Tibial artery (tissue), 4 donors: ENCODE data around the gene SF3B6.
A peak's percentile ranks its signal among the peaks of the same experiment; 100 is the strongest.

Experiments
- DNase-seq, 2 donors: peaks; one replicate each; pipeline ENCODE4 v3.0.0-alpha.2; 2019
- H3K27ac ChIP-seq, 2 donors: fragments of 200-600 bp; sonication (generic) in 1 of 2; 1 replicate in 1 of 2; 2 replicates in 1 of 2; pipeline ENCODE4 v1.5.1; 2018 to 2019; ENCODE audit warnings: mild to moderate bottlenecking in 1 of 2
- H3K27me3 ChIP-seq, 2 donors: fragments of 200-600 bp; sonication (generic) in 1 of 2; one replicate each; pipeline versions ENCODE4 v1.5.1 to v1.6.0; 2016 to 2019
- H3K36me3 ChIP-seq, 3 donors: fragments of 200-600 bp; sonication (generic) in 2 of 3; one replicate each; pipeline ENCODE4 v1.5.1; 2016 to 2019; ENCODE audit warnings: mild to moderate bottlenecking in 2 of 3
- H3K4me1 ChIP-seq, 4 donors: fragments of 200-600 bp; sonication (generic) in 2 of 4; 1 replicate in 3 of 4; 2 replicates in 1 of 4; pipeline ENCODE4 v1.5.1; 2016 to 2019
- H3K4me3 ChIP-seq, 2 donors: fragments of 200-600 bp; sonication (generic) in 1 of 2; 1 replicate in 1 of 2; 2 replicates in 1 of 2; pipeline ENCODE4 v1.5.1; 2018 to 2019; ENCODE audit warnings: mild to moderate bottlenecking in 2 of 2
- H3K9me3 ChIP-seq, 3 donors: fragments of 200-600 bp; sonication (generic) in 1 of 3; one replicate each; pipeline ENCODE4 v1.5.1; 2016 to 2019
- CTCF ChIP-seq, 2 experiments: fragments of 200-600 bp in 1 of 2; fragments of 450-650 bp in 1 of 2; IDR thresholded peaks; one replicate each; pipeline ENCODE4 v1.5.1; 2017 to 2019; ENCODE audit warnings: antibody characterized with exemption in 2 of 2, mild to moderate bottlenecking in 1 of 2, moderate library complexity in 1 of 2
- intact Hi-C: fragments of 100-400 bp; cut with DNase I; formaldehyde crosslinking; loops from one replicate; pipeline ENCODE4 v1.15.0; 2023; ENCODE audit warnings: low total_unique reads

Gene SF3B6

GRCh38 chr2:24055750-24056149 is 20.4 kb downstream of the SF3B6 start:
- no peak for DNase-seq
- Histone ChIP-seq H3K4me3 (no peak overlapping the region), H3K27ac (no peak overlapping the region), H3K9me3 (no peaks in the 10 kb centered on the region), H3K27me3 (no peaks in the 10 kb centered on the region), H3K36me3 (no peaks in the 10 kb centered on the region), H3K4me1 (peaks cover 0 to under 1% (median 0%) of the 10 kb centered on the region in 4 donors)
- intact Hi-C loops: no loop called here
- no peak for TF ChIP-seq CTCF (IDR thresholded peaks at IDR 0.05)

- no peak for TF ChIP-seq CTCF (IDR thresholded peaks at IDR 0.05)
- Histone ChIP-seq H3K4me1 (peaks cover 0 to 11% (median 3%) of the 10 kb centered on the region in 4 donors), H3K27ac (no peak overlapping the region), H3K27me3 (no peaks in the 10 kb centered on the region), H3K36me3 (no peaks in the 10 kb centered on the region), H3K4me3 (no peak overlapping the region), H3K9me3 (no peaks in the 10 kb centered on the region)
- DNase-seq: no peak
- intact Hi-C loops: no loop called here
Measured at GRCh38 chr2:24054366-24055010, 21.6 kb downstream of the SF3B6 start.

GRCh38 chr2:24052951-24053350 is 23.2 kb downstream of the SF3B6 start:
- TF ChIP-seq CTCF (IDR thresholded peaks at IDR 0.05): no peak
- Histone ChIP-seq H3K27ac (no peak overlapping the region), H3K36me3 (no peaks in the 10 kb centered on the region), H3K4me3 (no peak overlapping the region), H3K4me1 (peaks cover 0 to 22% (median 12%) of the 10 kb centered on the region in 4 donors), H3K9me3 (no peaks in the 10 kb centered on the region), H3K27me3 (no peaks in the 10 kb centered on the region)
- intact Hi-C loops: no loop called here
- DNase-seq: no peak

GRCh38 chr2:24051833-24052232 is 24.3 kb downstream of the SF3B6 start:
- no peak overlapping the region for H3K27ac ChIP-seq
- no peaks in the 10 kb centered on the region for H3K27me3 ChIP-seq
- intact Hi-C loops: no loop called here
- peaks cover 0 to 29% (median 15%) of the 10 kb centered on the region in 4 donors for H3K4me1 ChIP-seq
- no peak for DNase-seq
- no peaks in the 10 kb centered on the region for H3K9me3 ChIP-seq
- H3K4me3 ChIP-seq: no peak overlapping the region
- no peak for TF ChIP-seq CTCF (IDR thresholded peaks at IDR 0.05)
- no peaks in the 10 kb centered on the region for H3K36me3 ChIP-seq

- TF ChIP-seq CTCF (IDR thresholded peaks at IDR 0.05): no peak
- Histone ChIP-seq H3K9me3 (no peaks in the 10 kb centered on the region), H3K27me3 (no peaks in the 10 kb centered on the region), H3K36me3 (no peaks in the 10 kb centered on the region), H3K4me1 (peaks cover 0 to 42% (median 22%) of the 10 kb centered on the region in 4 donors), H3K4me3 (peak overlapping the region; percentile 68 to 80), H3K27ac (peak overlapping the region; percentile 73)
- intact Hi-C loops: no loop called here
- peak; percentile 31 to 69 for DNase-seq
Measured at GRCh38 chr2:24050041-24050979, 25.8 kb downstream of the SF3B6 start.
